Uterus (tissue), 4 donors: ENCODE data around the gene GLI1. TPM values are rescaled to one million over a fixed set of nuclear protein-coding genes. Genes with fewer than 3 reads are reported as not detected.

Experiments
- DNase-seq, 2 donors: peaks; one replicate each; pipeline ENCODE4 v3.0.0-alpha.2; 2019 to 2020
- H3K27ac ChIP-seq, 2 donors: fragments of 200-600 bp; sonication (generic); 1 replicate in 1 of 2; 2 replicates in 1 of 2; pipeline ENCODE4 v1.5.1; 2016 to 2018
- H3K27me3 ChIP-seq, 2 donors: fragments of 200-600 bp; sonication (generic); one replicate each; pipeline ENCODE4 v1.5.1; 2018 to 2019; ENCODE audit warnings: control low read depth in 1 of 2
- H3K36me3 ChIP-seq, 2 donors: fragments of 200-600 bp; sonication (generic); one replicate each; pipeline ENCODE4 v1.5.1; 2019; ENCODE audit warnings: control low read depth in 1 of 2
- H3K4me1 ChIP-seq, 2 donors: fragments of 200-600 bp; sonication (generic); one replicate each; pipeline ENCODE4 v1.5.1; 2018 to 2019; ENCODE audit warnings: control low read depth in 1 of 2
- H3K4me3 ChIP-seq, 2 donors: fragments of 200-600 bp; sonication (generic); 1 replicate in 1 of 2; 2 replicates in 1 of 2; pipeline ENCODE4 v1.5.1; 2018 to 2019; ENCODE audit warnings: mild to moderate bottlenecking in 1 of 2
- H3K9me3 ChIP-seq, 2 donors: fragments of 200-600 bp; sonication (generic); one replicate each; pipeline ENCODE4 v1.5.1; 2019; ENCODE audit warnings: control low read depth in 1 of 2
- CTCF ChIP-seq, 4 experiments: fragments of 200-600 bp in 2 of 4; fragments of 450-650 bp in 2 of 4; sonication (generic) in 2 of 4; IDR thresholded peaks; one replicate each; pipeline ENCODE4 v1.5.1; 2016 to 2019; ENCODE audit warnings: antibody characterized with exemption in 4 of 4, mild to moderate bottlenecking in 2 of 4, moderate library complexity in 1 of 4
- POLR2A ChIP-seq, 2 donors: fragments of 450-650 bp; IDR thresholded peaks; one replicate each; pipeline ENCODE4 v1.6.1; 2016; ENCODE audit warnings: antibody characterized with exemption in 2 of 2, mild to moderate bottlenecking in 1 of 2, moderate library complexity in 1 of 2
- intact Hi-C: fragments of 100-400 bp; cut with DNase I; formaldehyde crosslinking; loops from one replicate; pipeline ENCODE4 v1.15.1; 2023; ENCODE audit warnings: low total_unique reads
- total RNA-seq, 4 donors: library from RNA; depleted of rRNA in 3 of 4; stranded (reverse); fragments of >200 nt in 3 of 4; gene quantifications; one replicate each; pipeline versions ENCODE4 v1.1.0 to v1.2.4, GENCODE V29; 2014 to 2023
- donor health status: DM: yes; HTN: yes; CAD: no.

GLI1 gene
- total RNA-seq, 4 donors from 2014 or later = 6.1 to 6.6 TPM; not detected in 2

- intact Hi-C loops = no loop called here
- Histone ChIP-seq H3K9me3 (no peaks in the 10 kb centered on the region), H3K36me3 (no peaks in the 10 kb centered on the region), H3K4me1 (peaks cover 3 to 11% of the 10 kb centered on the region in 2 donors), H3K27ac (no peak overlapping the region), H3K4me3 (no peak overlapping the region), H3K27me3 (no peaks in the 10 kb centered on the region)
- DNase-seq = no peak
- TF ChIP-seq CTCF (IDR thresholded peaks at IDR 0.05) (no peak), POLR2A (IDR thresholded peaks at IDR 0.05) (no peak)
Observed at GRCh38 chr12:57465030-57465746, 5.6 kb downstream of the GLI1 start.

- H3K27ac ChIP-seq = no peak overlapping the region
- H3K4me3 ChIP-seq = no peak overlapping the region
- DNase-seq = no peak
- peaks cover 0 to 5% of the 10 kb centered on the region in 2 donors for H3K4me1 ChIP-seq
- H3K36me3 ChIP-seq = no peaks in the 10 kb centered on the region
- no peaks in the 10 kb centered on the region for H3K9me3 ChIP-seq
- H3K27me3 ChIP-seq = no peaks in the 10 kb centered on the region
- no peak for TF ChIP-seq CTCF (IDR thresholded peaks at IDR 0.05)
- TF ChIP-seq POLR2A (IDR thresholded peaks at IDR 0.05) = no peak
- intact Hi-C loops = no loop called here
Observed at GRCh38 chr12:57465747-57466505, 6.3 kb downstream of the GLI1 start.

- no peaks in the 10 kb centered on the region for H3K9me3 ChIP-seq
- H3K27ac ChIP-seq = no peak overlapping the region
- H3K27me3 ChIP-seq = no peaks in the 10 kb centered on the region
- TF ChIP-seq POLR2A (IDR thresholded peaks at IDR 0.05) = no peak
- TF ChIP-seq CTCF (IDR thresholded peaks at IDR 0.05) = no peak
- intact Hi-C loops = no loop called here
- H3K36me3 ChIP-seq = no peaks in the 10 kb centered on the region
- no peak overlapping the region for H3K4me3 ChIP-seq
- H3K4me1 ChIP-seq = no peaks in the 10 kb centered on the region
- no peak for DNase-seq
Observed at GRCh38 chr12:57467212-57467874, 7.8 kb downstream of the GLI1 start.

- TF ChIP-seq CTCF (IDR thresholded peaks at IDR 0.05) (no peak), POLR2A (IDR thresholded peaks at IDR 0.05) (no peak)
- H3K27me3 ChIP-seq = no peaks in the 10 kb centered on the region
- no peaks in the 10 kb centered on the region for H3K36me3 ChIP-seq
- H3K4me1 ChIP-seq = no peaks in the 10 kb centered on the region
- no peak overlapping the region for H3K4me3 ChIP-seq
- intact Hi-C loops = no loop called here
- H3K9me3 ChIP-seq = no peaks in the 10 kb centered on the region
- no peak overlapping the region for H3K27ac ChIP-seq
- no peak for DNase-seq
Observed at GRCh38 chr12:57467915-57468314, 8.3 kb downstream of the GLI1 start.
